ENCODE results near the gene CADPS. TPM values are rescaled to one million over a fixed set of nuclear protein-coding genes. Genes with fewer than 3 reads are reported as not detected.

CADPS gene
- total and polyA plus RNA-seq, 2 of the 4 experiments (the other 2 are of a cell fraction) = not detected

DNA sequence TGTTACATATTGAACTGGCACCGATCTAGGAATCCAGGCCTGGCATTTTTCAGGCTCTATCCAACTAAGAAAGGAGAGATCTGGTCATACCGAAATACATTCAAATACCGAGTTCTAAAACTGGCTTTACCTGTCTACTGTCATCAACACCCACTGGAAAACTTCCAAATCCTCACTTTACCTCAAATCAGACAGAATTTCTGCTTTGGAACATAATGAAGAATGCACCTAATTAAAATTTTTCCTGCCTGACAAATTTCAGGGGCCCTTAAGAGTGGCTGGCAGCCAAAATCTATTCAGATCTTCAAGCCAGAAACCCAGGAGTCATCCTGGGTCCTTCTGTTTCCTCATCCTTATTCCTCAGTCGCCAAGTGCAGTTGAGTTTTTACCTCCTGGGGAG lies 303.3 kb downstream of the CADPS start:
- no peak overlapping the region for H3K27ac ChIP-seq (ENCODE audit: insufficient read depth, low read length)
- 100% methylated on average over 2 of the region's 4 CpGs; no CpG with 5 or more reads in 1 of the 2 experiments for WGBS, 2 experiments (ENCODE audit: extremely low coverage in 2 of 2, insufficient read length in 1 of 2)
- no peak overlapping the region for H3K56ac ChIP-seq (ENCODE audit: extremely low read depth, insufficient read depth, low read length)
- H2BK120ac ChIP-seq (ENCODE audit: low read depth, low read length) = no peak overlapping the region
- H3K9me3 ChIP-seq (ENCODE audit: control insufficient read depth, insufficient read depth, low read length) = no peaks in the 10 kb centered on the region
- H4K8ac ChIP-seq (ENCODE audit: low read depth in 2 of 2, low read length in 2 of 2) = no peak overlapping the region
- peaks cover 2% of the 10 kb centered on the region; the same call in 1 of the 2 replicates for H3K4me1 ChIP-seq (ENCODE audit: control insufficient read depth, insufficient read depth, low read length)
- no peak overlapping the region for H3K4ac ChIP-seq (ENCODE audit: low read depth, low read length)
- no peak overlapping the region for H3K4me3 ChIP-seq (ENCODE audit: insufficient read depth, low read depth, low read length)
- no peak for TF ChIP-seq MXI1 (IDR thresholded peaks at IDR 0.05; ENCODE audit: borderline replicate concordance, low read depth, low read length)
- TF ChIP-seq CHD1 (IDR thresholded peaks at IDR 0.05; ENCODE audit: low read depth, low read length) = no peak
- no peak for TF ChIP-seq RCOR1 (IDR thresholded peaks at IDR 0.05; ENCODE audit: insufficient replicate concordance, low read length)
- no peak overlapping the region for H4K91ac ChIP-seq (ENCODE audit: insufficient read depth, low read depth, low read length)
- no peak overlapping the region for H2BK5ac ChIP-seq (ENCODE audit: low read depth, low read length, poor library complexity, severe bottlenecking)
- no peaks in the 10 kb centered on the region for H3K9me1 ChIP-seq (ENCODE audit: insufficient read depth, low read length)
- no peak overlapping the region for H2BK20ac ChIP-seq (ENCODE audit: low read depth, low read length)
- intact Hi-C loops (cut with micrococcal nuclease) (no loop called here), in situ Hi-C loops (cut with MboI; ENCODE audit: low sequenced_read_pairs) (no loop called here), dilution Hi-C loops (cut with HindIII; ENCODE audit: low sequenced_read_pairs, unreplicated experiment) (no loop called here)
- no peaks in the 10 kb centered on the region for H4K20me1 ChIP-seq (ENCODE audit: insufficient read depth, low read length)
- no peaks in the 10 kb centered on the region for H3K79me1 ChIP-seq (ENCODE audit: low read depth in 1 of 2, low read length in 2 of 2)
- no peak overlapping the region for H3K18ac ChIP-seq (ENCODE audit: low read depth, low read length)
- no peak overlapping the region for H3K14ac ChIP-seq (replicated peaks; ENCODE audit: low read depth, low read length)
- ChIA-PET POLR2A (ENCODE audit: unreplicated experiment) (no interaction called here), CTCF (no interaction called here)
- DNase-seq (no peak), ATAC-seq (ENCODE audit: low read depth) (no peak)
- no TSS peak for BruUV-seq (replicated peaks)
- H3K9ac ChIP-seq (ENCODE audit: low read depth, low read length) = no peak overlapping the region
- no peaks in the 10 kb centered on the region for H3K36me3 ChIP-seq (ENCODE audit: control insufficient read depth, insufficient read depth, low read length)
- H2AK9ac ChIP-seq (replicated peaks; ENCODE audit: low read depth, low read length, poor library complexity) = no peak overlapping the region
- H3K4me2 ChIP-seq (ENCODE audit: low read depth, low read length) = no peak overlapping the region
- H2AFZ ChIP-seq (replicated peaks; ENCODE audit: low read length, poor library complexity) = no peak overlapping the region
- H3K23ac ChIP-seq (ENCODE audit: low read depth, low read length) = no peak overlapping the region
- no peak overlapping the region for H2BK15ac ChIP-seq (ENCODE audit: low read depth, low read length)
- H3K27me3 ChIP-seq (ENCODE audit: control insufficient read depth, insufficient read depth, low read length) = no peaks in the 10 kb centered on the region; the same call in 1 of the 2 replicates
- H2AK5ac ChIP-seq (ENCODE audit: low read depth, low read length) = no peak overlapping the region
- no peak overlapping the region for H4K5ac ChIP-seq (ENCODE audit: low read depth, low read length)
